Stimulated activated CD4-positive, alpha-beta T cell treated with anti-CD3 and anti-CD28 coated beads, Interleukin-2, amount 100 ng/mL, for 48 hours (primary cell): ENCODE data around the gene S100A12.

Experiments used
- DNase-seq, 2 donors: peaks; one replicate each; pipeline ENCODE4 v3.0.0-alpha.2; 2020

Gene S100A12

GRCh38 chr1:153396461-153396860, 21.0 kb upstream of the S100A12 start:
- DNase-seq: no peak

DNA sequence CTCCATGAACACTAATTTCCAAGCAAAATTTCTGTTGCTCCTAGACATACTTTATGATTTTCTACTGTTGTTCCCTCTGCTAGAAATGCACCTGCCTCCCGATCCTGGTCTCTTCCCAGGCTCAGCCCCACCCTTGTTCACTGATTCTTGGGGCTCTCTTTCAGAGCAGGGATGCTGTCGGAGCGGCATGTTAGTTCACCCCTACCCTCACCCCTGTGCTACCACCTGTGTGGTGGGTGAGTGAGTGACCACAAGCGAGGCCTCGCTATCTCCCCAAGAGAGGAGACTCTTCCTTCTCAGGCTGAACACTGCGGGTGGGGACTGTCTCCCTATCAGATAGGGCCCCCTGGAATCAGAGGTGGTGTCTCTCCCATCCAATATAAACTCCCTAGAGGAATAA, 20.4 kb upstream of the S100A12 start:
- DNase-seq: no peak

GRCh38 chr1:153395136-153395685, 19.8 kb upstream of the S100A12 start:
- no peak for DNase-seq

DNA sequence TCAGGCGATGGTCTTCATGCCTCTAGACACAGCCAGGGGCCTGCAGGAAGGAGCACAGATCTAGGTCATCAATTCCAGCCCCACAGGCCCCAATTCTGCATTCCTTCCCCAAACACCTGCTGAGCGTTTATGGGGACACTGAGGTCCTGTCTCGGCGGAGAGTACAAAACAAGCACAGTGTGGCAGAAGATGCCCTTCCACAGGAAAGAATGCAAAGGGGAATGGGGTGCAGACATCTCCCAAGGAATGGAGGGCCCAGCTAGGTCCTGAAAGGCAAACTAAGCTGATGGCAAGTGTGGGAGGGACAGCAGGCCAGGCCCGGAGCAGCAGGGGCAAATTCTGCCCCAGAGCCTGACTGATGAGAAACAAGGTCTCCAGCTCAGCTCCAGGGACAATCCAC, 19.0 kb upstream of the S100A12 start:
- no peak for DNase-seq

DNA sequence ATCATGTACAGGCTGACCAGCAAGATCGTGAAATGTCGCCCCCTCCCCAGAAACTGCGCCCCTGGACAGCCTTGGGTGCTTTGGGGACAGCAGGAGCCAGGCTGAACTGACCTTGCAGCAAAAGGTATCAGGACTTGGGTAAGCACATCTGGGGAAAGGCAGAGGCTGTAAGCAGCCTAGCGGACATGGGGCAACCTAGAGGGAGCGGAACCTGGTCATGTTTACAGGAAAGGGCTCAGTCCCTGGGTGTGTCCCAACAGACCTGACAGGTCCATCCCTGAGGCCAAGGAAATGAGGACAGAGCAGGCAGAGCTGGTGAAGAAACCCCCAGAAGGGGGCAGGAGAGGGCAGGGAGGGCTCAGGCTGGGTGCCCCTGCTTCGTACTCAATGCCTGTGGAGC, 18.5 kb upstream of the S100A12 start:
- DNase-seq: no peak

DNA sequence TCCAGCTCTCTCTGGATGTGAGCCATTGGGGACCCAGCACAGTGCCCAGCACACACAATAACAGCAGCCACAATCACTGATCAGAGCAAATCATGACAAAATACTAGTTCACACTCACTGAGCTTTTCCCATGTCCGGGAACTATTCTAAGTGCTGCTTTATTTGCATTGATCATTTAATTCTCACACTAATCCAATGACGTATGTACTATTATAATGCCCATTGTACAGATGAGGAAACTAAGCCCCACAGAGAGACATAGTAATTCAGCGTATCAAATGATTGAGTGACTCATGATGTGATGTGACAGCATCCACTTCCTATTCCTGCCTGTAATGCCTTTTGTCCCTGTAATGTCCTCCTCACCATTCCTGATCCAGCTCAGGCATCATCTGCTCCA, 17.4 kb upstream of the S100A12 start:
- DNase-seq: no peak

DNA sequence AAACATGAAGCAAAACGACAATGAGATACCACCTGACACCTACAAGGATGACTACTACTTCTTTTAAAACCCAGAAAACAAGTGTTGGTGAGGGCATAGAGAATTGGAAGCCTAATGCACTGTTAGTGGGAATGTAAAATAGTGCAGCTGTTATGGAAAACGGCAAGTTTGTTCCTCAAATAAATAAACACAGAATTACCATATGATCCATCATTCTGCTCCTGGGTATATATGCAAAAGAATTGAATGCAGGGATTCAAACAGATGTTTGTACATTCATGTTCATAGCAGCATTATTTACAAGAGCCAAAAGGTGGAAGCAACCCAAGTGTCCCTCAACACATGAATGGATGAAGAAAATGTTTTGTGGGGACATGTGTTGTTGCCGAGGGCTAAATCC, 16.8 kb upstream of the S100A12 start:
- no peak for DNase-seq

DNA sequence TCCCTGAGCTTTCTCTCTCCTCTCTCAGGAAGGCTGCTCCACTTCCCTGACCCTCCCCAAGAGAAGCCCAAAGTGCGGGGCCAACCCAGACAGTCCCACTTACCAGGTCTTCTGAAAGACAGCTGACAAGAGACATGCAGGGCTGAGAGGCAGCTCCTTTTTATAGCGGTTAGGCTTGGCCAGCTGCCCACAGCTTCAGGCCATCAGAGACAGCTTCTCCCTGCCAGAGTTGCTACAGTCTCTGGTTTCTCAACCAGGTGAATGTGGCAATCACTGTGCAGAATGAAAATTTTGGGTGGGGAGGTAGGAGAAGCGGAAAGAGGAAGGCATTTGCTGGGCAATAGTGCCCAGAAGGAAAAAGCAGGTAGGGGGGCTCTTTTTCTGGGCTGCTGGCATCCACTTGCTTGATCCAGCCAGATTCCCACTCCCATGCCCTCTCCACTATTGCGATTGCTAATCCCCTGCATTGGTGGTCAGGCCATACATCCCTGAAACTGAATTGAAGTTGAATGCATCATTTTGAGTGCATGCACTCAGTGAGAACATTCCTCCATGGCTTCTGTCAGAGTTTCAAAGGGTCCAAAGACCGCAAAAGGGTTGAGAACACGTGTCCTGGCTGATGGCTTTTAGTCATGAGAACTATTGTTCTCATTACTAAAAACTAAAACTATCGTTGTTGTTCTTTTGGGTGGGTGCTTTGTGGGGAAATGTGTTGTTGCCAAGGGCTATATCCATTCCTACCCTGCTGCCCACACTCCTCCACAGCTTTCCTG, 15.7 kb upstream of the S100A12 start, which contains the start of gene S100A8:
Gene S100A8 (minus strand): TSS at position 136 of the 773 bp plus-strand sequence. CDS start 538 bp downstream, outside the sequence.
- no peak for DNase-seq

- no peak for DNase-seq
Observed at GRCh38 chr1:153389973-153390879, 14.8 kb upstream of the S100A12 start.

DNA sequence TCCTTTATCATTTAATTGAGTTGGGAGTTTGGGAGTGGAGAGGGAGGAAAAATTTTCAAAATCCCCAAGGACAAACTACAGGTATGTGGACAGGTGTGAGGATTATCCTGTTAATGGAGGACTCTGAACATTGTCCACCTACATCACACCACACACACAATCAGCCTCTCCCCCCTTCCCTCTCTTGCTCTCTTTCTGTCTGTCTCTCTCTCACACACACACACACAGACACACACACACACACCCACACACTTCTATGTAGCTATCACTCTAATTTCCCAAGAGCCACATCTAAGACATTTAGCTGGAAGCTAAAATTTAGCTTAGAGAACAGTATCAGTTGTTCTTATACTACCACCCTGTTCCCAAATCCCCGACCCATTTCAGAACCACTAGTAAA, 14.0 kb upstream of the S100A12 start:
- DNase-seq: no peak

GRCh38 chr1:153387785-153388184, 12.4 kb upstream of the S100A12 start:
- DNase-seq: no peak

DNA sequence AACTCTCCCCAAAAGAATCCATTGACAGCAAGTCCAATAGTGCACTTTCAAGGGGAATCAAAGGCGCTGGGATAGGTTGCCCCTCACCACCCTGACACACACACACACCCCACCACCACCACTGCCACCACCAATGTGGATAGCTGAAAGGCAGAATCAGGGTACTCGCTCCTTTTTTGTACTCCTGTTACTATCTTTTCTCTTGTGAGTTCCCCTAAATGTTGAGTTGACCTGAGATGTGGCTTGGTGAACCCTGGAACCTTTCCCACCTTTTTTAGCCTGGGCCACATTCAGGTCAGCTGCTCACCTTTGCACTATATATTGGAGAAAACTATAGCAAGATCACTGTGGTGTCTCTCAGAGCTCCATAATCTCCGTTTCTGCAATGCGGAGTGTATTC, 11.6 kb upstream of the S100A12 start:
- no peak for DNase-seq

DNA sequence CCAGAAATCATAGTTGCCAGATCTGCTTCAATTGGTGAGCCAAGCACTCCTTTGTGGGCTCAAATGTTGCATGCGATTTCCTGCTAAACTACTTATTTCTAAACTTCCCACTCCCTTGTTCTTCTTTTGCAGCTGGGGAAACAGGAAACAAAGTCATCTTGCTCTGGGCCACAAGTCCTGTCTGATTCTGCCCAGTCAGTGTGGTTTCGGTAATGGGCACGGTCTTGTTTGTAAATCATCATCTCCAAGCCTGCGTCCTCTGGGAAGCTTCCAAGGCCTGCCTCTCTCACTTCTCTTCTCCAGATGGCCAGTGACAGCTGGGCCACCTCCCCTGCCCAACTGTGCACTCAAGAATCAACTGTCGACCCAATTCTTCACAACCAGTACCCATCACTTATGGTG, 11.1 kb upstream of the S100A12 start:
- DNase-seq: no peak

- no peak for DNase-seq
Observed at GRCh38 chr1:153384958-153385580, 9.6 kb upstream of the S100A12 start.

DNA sequence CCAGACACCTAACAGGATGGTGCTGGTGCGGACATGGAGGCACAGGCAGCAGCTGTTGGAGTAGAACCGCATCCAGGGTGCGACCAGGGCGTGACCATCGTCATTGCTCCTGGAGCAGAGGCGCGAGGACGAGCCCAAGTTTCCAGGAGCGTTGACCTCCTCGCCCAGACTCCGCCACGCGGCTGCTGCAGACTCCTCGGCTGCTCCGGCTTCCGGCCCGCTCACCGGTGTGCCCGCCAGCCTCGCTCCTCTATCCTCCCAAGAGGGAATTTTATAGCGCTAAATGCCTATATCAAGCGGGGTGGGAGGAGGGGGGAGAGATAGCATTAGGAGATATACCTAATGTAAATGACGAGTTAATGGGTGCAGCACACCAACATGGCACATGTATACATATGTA, 5.3 kb upstream of the S100A12 start:
- DNase-seq: no peak

GRCh38 chr1:153379591-153379990, 4.2 kb upstream of the S100A12 start:
- DNase-seq: no peak

- no peak for DNase-seq
Observed at GRCh38 chr1:153374071-153374470, 1.4 kb downstream of the S100A12 start.

GRCh38 chr1:153372571-153372970, 2.9 kb downstream of the S100A12 start:
- DNase-seq: no peak

DNA sequence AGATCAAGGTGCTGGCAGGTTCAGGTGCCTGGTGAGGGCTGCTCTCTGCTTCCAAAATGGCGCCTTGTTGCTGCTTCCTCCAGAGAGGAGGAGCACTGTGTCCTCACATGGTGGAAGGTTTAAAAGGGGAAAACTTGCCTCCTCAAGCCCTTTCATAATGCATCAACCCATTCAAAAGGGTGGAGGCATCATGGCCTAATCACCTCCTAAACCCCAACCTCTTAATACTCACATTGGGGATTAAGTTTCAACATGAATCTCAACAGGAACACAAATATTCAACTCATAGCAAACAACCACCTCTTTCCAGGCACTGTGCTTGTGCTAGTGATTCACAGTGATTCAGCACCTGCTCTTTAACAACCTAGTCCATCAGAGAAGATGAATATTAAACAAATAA, 4.2 kb downstream of the S100A12 start:
- DNase-seq: no peak

DNA sequence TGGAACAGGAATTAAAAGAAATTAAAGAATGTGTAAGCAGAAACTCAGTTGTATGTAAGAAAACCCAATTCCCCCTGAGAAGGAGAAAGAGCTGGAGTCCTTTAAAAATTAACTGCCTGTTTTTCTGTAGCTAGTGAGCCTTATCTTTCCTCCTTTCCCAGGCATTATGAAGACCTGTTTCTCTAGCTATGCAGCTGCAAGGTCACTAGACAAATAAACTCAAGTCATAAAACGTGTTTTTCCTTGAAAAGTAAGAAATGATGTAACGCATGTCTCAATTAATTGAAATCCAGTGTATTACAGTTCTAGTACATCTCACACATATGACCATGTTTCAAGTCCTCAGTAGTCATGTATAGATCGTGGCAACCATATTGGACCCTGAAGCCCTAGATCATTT, 5.3 kb downstream of the S100A12 start:
- no peak for DNase-seq

GRCh38 chr1:153368495-153368894, 6.9 kb downstream of the S100A12 start:
- DNase-seq: no peak

GRCh38 chr1:153367090-153367489, 8.3 kb downstream of the S100A12 start:
- no peak for DNase-seq

DNA sequence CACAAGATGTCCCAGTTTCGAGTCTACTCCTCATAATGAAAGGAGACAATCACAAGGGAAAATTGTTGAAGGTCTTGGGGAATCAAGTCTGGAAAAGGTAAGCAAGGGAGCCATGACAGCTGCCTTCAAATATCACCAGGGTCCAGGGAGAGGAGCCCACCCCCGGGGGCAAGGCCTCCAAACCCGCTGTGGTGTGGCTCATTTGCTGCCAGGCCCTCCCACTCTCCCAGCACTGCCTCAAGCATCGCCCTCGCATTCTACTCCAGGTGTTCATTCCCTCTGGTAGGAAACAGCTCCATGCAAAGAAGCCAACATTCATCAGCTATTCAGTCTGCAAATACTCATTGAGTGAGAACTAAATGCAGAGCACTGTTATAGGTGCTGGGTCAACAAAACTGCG, 9.2 kb downstream of the S100A12 start:
- no peak for DNase-seq
